Left cardiac atrium (tissue), 4 donors: ENCODE results near the gene TSPAN2. TPM values are rescaled to one million over a fixed set of nuclear protein-coding genes. Genes with fewer than 3 reads are reported as not detected.
"Not testable (repeated sequence)": the region's sequence is repeated elsewhere in the genome, so short reads cannot be mapped to it uniquely, and the experiment has no call there.

Source experiments
- ATAC-seq, 2 donors: fragments of 200-7000 bp; cut with Tn5 transposase; one replicate each; pipeline ENCODE4 v1.9.1; 2020; ENCODE audit warnings: mild to moderate bottlenecking in 2 of 2, moderate library complexity in 2 of 2
- DNase-seq: peaks from one replicate; pipeline ENCODE4 v3.0.0-alpha.2; 2020
- intact Hi-C, 2 donors: fragments of 100-400 bp; cut with DNase I; formaldehyde crosslinking; loops; one replicate each; pipeline versions ENCODE4 v1.14.1 to v1.15.1; 2022 to 2023
- total RNA-seq, 2 donors: library from RNA; stranded (reverse); fragmentation: NEBNext Ultra II Directional; extraction: Animal tissue kit (Norgen Biotek cat#: 25700); gene quantifications; one replicate each; pipeline ENCODE4 v1.2.1, GENCODE V29; 2021
- donor health status: DM: no; HTN: yes; CAD: no.
- donor health status: DM: no; HTN: yes; CAD: no; lungs with severe emphysema.
- donor health status: DM: yes; HTN: yes; CAD: no.
- donor health status: Dilated cardiomyopathy.

TSPAN2 gene
- total RNA-seq, 2 donors from 2014 or later, result 13.3 to 15.1 TPM

DNA sequence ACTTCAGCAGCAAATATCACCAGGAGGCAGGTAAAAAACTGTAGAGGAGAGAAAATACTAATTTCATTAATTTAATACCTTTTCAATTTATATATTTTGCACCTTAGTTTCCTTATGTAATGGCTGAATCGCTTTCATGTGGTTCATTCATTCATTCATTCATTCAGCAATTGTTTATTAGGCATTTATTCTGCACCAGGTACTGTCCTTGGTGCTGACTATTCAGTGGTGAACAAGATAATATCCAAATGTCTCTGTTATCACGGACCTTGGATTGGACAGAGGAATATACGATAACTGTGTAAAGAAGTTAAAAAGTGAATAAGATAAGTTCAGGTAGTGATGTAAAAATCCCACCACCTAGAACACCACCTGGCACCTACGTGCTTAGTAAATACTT, 28.8 kb downstream of the TSPAN2 start:
- DNase-seq (no peak), ATAC-seq (no peak)
- intact Hi-C loops, result no loop called here

DNA sequence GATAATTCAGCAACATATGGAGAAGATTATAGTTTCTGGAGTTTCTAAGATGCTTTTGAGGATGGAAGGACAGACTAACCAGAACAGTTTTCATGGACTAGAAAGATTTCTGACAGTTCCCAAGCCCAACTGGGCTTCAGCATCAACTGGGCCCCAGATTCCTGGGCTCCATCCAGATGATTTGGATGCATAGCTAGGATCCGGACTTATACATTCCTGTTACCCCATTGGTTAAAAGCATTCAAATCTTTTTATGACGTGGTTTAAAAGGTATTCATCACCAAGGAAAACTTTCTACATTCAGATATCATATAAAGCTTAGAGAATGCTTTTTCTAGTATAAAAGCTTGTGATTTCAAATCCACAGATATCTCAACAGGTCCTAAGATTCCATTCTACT, 30.0 kb downstream of the TSPAN2 start:
- no peak for DNase-seq
- intact Hi-C loops, result loop anchor here (10.0 kb wide), 2 partner anchors 45 to 85 kb away; no protein-coding TSS in a partner anchor
- no peak for ATAC-seq

DNA sequence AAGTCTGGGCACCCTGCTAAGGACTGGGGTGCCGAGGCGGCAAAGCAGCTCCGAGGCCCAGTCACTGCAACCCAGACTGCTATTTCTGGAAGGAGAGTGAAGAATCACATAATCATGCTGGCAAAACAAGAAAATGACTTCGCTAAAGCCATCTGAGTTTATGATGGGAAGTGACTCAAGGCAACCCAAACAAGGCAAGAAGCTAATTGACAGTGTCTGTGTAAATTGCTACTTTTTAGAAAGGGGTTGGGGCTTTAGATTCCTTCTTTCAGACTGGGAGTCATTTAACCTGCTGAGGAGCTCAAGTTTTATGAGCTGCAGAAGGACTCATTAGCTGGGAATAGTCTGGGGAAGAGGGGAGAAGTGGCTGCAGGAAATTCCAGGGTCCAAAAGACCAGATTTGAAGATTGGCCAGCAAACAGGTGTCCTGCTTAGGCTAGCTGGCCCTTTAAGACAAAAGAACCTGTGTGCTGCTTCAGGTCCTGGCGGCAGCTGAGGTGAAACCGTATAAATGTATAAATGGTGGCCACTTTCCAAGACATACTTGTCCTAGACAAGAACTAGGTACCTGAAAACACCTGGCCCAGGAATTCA, 31.5 kb downstream of the TSPAN2 start:
- no peak for DNase-seq
- no peak for ATAC-seq
- intact Hi-C loops, result loop anchor here (10.0 kb wide), 2 partner anchors 47 to 83 kb away; no protein-coding TSS in a partner anchor

DNA sequence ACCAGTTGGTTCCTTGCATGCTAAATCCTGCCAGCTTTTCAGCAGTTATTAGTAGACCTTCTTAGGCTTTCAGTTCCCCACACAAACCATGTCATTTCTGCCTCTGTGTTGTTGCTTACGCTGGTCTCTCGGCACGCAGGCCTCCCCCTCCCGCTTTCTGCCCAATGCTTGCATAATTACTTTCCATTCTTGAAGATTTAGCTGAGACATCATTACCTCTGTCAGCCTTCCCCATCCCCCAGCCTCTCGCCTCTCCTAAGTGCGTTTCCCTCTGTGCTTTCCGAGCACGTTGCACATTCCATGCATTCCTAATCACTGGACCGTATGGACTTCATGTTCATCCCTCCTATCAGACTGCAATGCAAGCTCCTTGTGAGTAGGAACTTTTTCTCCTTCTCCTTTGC, 32.9 kb downstream of the TSPAN2 start:
- intact Hi-C loops, result loop anchor here (10.0 kb wide), 2 partner anchors 48 to 82 kb away; no protein-coding TSS in a partner anchor
- ATAC-seq (peak in 1 of 2 donors; percentile 78), DNase-seq (no peak)

DNA sequence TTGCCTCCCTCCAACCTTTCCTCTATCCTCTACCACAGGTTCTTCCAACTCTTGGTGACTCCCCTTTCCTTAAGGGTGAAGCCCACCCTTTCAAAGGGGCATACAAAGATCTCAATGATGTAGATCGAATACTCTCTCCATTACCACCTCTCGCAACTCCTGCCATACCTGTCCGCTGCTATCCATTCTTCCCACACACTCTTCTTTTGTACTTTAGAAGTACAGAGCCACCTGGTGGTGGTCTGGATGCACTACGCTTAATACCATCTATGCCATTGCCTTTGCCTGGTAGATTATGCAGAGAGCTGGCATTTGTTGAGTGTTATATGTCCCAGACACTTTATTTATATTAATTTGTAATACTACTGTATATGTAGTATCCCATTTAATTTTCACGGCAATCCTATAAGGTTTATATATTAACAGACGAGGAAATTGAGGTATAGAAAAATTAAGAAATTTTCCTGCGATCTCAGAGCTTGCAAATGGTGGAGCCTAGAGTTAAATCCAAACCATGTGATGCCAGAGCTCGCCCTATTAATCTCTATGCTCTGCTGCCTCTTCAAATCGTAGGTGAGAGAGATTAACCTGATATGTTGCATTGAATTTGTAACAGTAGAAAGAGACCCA, 36.7 kb downstream of the TSPAN2 start:
- intact Hi-C loops, result loop anchor here (10.0 kb wide), 2 partner anchors 52 to 78 kb away; no protein-coding TSS in a partner anchor
- ATAC-seq (peak; percentile 65 to 76), DNase-seq (peak; percentile 45)

DNA sequence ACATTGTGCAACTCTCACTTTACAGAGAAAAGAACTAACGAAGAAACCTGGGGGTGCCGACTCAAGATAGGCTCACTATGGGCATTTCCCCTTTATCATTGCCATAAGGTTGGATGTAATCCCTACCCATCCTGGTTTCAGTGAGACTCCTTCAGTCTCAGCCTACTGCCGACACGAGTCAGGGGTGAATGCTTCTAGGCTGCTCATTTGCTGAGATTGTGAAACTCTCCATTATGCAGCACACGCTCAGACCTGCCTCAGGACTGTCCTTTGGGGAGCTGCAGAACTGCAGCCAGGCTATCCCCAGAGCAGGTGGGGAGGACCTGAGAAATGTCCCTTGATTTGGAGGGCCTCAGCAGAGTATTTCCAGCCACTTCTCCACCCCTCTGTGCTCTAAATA, 37.5 kb downstream of the TSPAN2 start:
- DNase-seq (no peak), ATAC-seq (no peak)
- intact Hi-C loops, result loop anchor here (10.0 kb wide), 2 partner anchors 53 to 77 kb away; no protein-coding TSS in a partner anchor

DNA sequence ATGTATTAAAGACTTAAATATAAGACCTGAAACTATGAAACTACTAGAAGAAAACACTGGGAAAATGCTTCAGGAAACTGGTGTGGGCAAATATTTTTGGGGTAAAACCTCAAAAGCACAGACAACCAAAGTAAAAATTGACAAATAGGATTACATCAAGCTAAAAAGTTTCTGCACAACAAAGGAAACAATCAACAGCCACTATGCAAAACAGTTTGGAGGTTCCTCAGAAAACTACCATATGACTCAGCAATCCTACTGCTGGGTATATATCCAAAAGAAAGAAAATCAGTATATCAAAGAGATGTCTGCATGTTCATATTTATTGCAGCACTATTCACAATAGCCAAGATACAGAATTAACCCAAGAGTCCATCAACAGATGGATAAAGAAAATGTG, 42.6 kb downstream of the TSPAN2 start:
- intact Hi-C loops, result no loop called here
- no peak for ATAC-seq
- DNase-seq, result no peak

DNA sequence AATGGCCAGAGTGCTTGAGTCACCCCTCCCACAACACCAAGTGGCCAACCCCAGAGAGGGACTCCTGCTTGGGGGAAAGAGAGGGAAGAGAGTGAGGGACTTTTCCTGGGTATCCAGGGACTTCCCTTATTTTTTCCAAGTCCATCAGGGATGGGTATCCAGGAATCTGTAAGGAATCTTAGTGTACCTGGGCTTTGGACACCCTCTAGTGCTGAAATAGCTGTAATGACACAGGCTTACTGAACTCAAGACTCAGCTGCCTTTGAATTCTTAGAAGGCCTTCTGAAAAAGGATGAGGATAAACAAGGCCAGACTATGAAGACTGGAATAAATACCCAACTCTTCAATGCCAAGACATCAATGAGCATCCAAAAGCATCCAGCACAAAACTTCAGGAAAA, 47.6 kb downstream of the TSPAN2 start:
- ATAC-seq (no peak), DNase-seq (no peak)
- intact Hi-C loops, result no loop called here

DNA sequence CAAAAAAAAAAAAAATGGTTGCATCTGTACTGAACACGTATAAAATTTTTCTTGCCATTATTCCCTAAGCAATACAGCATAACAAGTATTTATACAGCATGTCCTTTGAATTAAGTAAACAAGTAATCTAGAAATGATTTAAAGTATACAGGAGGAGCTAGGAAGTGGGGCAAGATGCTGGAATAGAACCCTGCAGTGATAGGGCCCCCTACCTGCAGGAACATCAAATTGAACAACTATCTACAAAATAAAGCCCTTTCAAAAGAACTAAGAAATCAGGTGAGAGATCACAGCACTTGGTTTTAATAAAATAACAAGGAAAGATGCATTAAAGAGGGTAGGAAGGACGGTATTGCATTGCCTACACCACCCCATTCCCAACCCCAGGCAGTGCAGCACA, 48.8 kb downstream of the TSPAN2 start:
- DNase-seq, result no peak
- no peak for ATAC-seq
- intact Hi-C loops, result no loop called here

DNA sequence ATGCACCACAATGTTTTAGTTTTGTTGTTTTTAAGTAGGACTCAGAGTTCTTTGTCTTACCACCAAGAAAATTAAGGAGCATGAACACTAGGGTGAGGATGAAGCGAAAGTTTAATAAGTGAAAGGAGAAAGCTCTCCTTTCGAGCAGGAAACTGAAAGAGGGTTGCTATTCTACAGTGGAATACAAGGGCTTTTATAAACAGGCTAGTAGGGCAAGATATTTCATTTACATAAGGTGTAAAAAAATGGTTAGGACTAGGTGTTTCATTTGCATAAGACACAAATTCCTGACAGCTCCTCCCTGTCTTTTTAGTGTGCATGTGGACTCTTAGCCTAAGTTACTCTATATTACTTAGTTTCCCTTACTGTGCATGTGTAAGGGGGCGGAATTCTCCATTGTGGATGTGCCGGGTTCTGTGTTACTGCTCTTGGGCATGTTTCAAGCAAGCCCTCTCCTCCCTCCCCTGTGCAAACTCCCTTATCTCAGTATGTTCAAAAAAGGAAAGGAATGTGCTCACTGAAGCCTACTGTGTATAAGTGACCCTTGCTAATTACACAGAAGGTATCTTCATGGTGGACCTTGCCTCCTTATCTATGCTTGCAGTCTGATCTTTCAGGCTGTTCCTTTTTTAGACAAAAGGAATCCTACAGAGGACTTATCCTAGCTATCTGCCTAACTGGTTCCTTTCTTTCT, 52.3 kb downstream of the TSPAN2 start:
- intact Hi-C loops, result no loop called here
- ATAC-seq, result peak; percentile 25 to 57
- no peak for DNase-seq

DNA sequence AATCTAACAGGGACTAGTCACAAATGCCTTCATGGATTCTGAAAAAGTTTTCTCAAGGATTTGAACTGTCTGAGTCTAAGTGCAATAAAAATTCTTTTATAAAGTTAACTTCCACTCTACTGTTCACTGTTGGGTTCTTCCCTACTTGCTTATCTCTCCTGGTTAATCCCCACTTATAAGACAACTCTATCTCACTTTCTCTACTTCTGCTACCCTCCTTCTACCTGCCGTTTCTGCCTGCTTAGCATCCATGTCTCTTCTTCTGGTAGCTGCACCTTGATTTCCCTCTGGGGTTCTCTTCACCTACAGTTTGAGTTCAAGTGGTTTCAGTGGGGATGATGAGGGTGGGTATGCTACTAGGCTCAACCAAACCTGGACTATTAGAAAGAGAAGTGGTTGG, 53.7 kb downstream of the TSPAN2 start:
- DNase-seq, result no peak
- no peak for ATAC-seq
- intact Hi-C loops, result no loop called here

DNA sequence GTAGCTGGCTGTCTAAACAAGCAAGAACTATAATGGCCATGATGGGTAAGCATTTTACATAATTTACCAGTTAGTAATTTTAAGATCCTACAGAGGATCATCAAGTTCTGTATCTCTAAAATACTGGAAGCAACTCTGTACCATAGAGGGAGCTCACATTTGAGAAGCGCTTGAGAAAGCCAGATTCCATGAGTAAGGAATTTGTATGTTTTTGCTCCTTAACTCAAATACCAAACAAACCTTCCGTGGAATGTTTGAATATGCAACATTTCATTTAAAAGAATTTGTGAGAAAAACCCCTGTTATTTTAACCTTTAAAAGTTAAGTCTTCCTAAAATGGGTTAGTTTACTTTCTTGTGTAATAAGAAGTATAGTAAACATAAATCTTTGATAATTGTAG, 57.7 kb downstream of the TSPAN2 start:
- intact Hi-C loops, result no loop called here
- no peak for ATAC-seq
- no peak for DNase-seq

DNA sequence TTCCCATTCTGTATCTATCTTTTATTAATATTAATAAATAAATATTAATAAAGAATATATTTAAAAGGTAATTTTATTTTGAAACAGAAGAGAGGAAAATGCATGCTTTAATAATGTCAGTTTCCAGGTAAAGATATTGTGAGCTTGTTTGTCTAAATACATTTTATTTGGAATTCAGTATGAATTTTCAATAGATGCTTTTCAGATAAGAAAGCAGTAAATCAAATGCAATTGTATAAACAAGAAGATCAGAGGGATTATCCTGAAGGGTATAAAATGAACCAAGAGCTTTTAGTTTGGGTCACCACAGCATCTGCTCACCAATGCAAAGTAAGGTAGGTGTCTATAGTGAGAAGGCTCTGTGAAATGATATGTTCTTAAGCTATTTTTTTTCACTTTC, 59.8 kb downstream of the TSPAN2 start, which contains the start of gene TSHB:
TSS of gene TSHB (plus strand) at position 301 of the 400 bp plus-strand sequence. CDS start 3,537 bp downstream, outside the sequence.
- intact Hi-C loops, result no loop called here
- DNase-seq, result no peak
- ATAC-seq, result no peak

DNA sequence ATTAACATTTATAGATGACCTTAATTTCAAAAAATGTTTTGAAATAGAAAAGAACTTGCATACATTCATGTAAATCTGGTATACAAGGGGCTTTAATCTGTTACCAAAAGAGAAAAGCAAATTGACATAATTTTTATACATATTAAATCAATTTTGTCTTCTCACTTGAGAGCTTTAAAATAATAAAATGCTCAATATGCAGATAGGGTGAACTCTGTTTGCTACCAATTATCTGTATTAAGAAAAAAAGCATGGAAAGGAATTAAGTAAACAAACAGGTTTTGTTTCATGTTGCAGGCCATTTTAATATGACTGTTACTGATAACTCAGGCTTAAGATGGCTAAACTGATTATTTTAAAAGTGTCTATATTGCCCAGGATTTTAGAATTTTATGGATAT, 65.7 kb downstream of the TSPAN2 start:
- ATAC-seq (no peak), DNase-seq (no peak)
- intact Hi-C loops, result no loop called here

DNA sequence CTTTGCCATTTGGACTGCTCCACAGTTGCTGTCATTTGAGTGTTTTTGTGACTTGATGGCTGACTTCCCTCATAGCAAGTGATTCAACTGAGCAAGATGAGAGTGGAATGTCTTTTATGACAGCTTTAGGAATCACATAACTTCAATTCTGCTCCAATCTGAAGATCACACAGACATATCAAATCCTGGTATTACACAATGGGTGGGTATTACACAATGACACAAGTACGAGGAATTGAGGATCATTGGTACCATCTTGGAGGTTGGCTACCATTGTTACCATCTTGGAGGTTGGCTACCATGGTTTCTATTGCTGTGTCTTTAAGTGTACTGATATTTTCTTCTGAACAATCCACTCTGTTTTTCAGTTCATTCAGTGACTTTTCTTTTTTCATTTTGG, 68.2 kb downstream of the TSPAN2 start:
- ATAC-seq (no peak), DNase-seq (no peak)
- intact Hi-C loops, result no loop called here

DNA sequence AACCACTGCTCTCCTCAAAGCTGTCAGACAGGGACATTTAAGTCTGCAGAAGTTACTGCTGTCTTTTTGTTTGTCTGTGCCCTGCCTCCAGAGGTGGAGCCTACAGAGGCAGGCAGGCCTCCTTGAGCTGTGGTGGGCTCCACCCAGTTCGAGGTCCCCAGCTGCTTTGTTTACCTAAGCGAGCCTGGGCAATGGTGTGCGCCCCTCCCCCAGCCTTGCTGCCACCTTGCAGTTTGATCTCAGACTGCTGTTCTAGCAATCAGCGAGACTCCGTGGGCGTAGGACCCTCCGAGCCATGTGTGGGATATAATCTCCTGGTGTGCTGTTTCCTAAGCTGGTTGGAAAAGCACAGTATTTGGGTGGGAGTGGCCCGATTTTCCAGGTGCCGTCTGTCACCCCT, 69.8 kb downstream of the TSPAN2 start:
- intact Hi-C loops, ATAC-seq, DNase-seq: not testable (repeated sequence)

DNA sequence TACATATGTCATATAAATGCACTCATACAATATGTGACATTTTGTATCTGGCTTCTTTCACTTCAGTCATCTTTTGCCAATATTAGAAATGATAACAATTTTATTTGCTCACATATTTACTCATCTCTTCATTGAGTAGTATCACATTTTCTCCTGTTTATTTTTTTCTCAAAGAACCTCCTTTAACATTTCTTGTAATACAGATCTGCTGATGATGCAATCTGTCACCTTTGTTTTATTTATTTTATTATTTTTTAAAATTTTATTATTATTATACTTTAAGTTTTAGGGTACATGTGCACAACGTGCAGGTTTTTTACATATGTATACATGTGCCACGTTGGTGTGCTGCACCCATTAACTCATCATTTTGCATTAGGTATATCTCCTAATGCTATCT, 75.5 kb downstream of the TSPAN2 start:
- DNase-seq (no peak), ATAC-seq (no peak)
- intact Hi-C loops, result no loop called here

DNA sequence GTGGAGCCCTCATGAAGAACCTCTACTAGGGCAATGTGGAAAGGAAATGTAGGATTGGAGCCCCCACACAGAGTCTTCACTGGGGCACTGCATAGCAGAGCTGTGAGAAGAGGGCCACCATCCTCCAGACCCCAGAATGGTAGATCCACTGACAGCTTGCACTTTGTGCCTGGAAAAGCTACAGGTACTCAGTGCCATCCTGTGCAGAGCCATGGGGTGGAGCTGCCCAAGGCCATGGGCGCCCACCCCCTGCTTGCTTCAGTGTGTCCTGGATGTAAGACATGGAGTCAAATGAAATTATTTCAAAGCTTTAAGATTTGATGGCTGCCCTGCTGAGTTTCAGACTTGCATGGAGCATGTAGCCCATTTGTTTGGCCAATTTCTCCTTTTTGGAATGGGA, 76.9 kb downstream of the TSPAN2 start:
- ATAC-seq, result no peak

DNA sequence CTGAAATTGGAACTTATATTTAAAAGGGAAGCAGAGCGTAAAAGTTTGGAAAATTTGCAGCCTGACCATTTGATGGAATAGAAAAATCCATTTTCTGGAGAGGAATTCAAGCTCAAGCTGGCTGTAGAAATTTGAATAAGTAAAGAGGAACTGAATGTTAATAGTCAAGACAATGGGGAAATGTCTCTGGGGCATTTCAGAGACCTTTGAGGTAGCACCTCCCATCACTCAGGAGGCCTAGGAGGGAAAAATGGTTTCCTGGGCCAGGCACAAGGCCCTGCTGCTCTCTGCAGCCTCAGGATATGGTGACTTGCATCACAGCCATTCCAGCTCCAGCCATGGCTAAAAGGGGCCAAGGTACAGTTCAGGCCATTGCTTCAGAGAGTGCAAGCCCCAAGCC, 77.3 kb downstream of the TSPAN2 start:
- intact Hi-C loops, result no loop called here
- ATAC-seq, result no peak
- DNase-seq, result no peak

More for the DNA sequence above, 76.9 kb downstream of the TSPAN2 start:
- intact Hi-C loops, result no loop called here
- DNase-seq, result no peak

DNA sequence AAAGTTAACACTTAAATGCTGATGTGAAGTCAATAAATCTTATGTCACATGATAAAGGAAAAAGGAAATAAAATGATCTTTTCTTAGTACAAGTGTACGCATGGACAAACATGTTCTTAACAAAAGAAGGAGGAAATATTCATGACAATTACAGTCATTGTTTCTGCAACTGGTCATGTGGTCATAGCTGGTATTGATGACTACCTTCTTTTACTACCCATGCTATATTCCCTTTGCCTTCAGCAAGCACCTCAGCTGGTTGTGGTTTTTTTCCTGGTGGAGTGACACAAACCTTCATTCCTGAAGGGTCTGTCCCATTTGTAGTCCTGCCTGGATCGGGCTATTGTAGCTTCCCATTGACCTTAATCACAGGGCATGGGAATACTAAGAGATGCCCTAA, 83.1 kb downstream of the TSPAN2 start:
- DNase-seq (no peak), ATAC-seq (no peak)
- intact Hi-C loops, result no loop called here
